ENCODE data around the gene XPO6.

- TF ChIP-seq, protein P1, sequence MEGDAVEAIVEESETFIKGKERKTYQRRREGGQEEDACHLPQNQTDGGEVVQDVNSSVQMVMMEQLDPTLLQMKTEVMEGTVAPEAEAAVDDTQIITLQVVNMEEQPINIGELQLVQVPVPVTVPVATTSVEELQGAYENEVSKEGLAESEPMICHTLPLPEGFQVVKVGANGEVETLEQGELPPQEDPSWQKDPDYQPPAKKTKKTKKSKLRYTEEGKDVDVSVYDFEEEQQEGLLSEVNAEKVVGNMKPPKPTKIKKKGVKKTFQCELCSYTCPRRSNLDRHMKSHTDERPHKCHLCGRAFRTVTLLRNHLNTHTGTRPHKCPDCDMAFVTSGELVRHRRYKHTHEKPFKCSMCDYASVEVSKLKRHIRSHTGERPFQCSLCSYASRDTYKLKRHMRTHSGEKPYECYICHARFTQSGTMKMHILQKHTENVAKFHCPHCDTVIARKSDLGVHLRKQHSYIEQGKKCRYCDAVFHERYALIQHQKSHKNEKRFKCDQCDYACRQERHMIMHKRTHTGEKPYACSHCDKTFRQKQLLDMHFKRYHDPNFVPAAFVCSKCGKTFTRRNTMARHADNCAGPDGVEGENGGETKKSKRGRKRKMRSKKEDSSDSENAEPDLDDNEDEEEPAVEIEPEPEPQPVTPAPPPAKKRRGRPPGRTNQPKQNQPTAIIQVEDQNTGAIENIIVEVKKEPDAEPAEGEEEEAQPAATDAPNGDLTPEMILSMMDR (IDR thresholded peaks at IDR 0.05): no peak
- TF ChIP-seq POLR2A (IDR thresholded peaks at IDR 0.05): no peak
Observed at GRCh38 chr16:28062847-28063521, 148.8 kb downstream of the XPO6 start.

Measured in tibial nerve (tissue), 3 donors.